ENCODE measurements around the gene MOB3C.

Gene MOB3C

GRCh38 chr1:46643368-46643775 is 26.8 kb upstream of the MOB3C start:
- Histone ChIP-seq H3K4me3 (ENCODE audit: low read length) (no peak overlapping the region), H3K27me3 (replicated peaks; ENCODE audit: insufficient read depth, low read length) (no peaks in the 10 kb centered on the region), H4K20me1 (ENCODE audit: insufficient read depth, low read length) (no peaks in the 10 kb centered on the region), H3K4me1 (ENCODE audit: low read length) (no peaks in the 10 kb centered on the region), H3K9me3 (replicated peaks; ENCODE audit: insufficient read depth, low read length) (no peaks in the 10 kb centered on the region), H3K9me2 (replicated peaks; ENCODE audit: insufficient read depth, low read length) (no peaks in the 10 kb centered on the region), H2AFZ (ENCODE audit: low read length) (no peak overlapping the region), H3K79me2 (ENCODE audit: low read length) (no peaks in the 10 kb centered on the region), H3K27ac (ENCODE audit: low read length) (no peak overlapping the region), H3F3A (ENCODE audit: insufficient read depth, low read length) (no peaks in the 10 kb centered on the region), H3K9ac (ENCODE audit: low read length) (no peak overlapping the region), H3K36me3 (replicated peaks; ENCODE audit: insufficient read depth, low read length) (no peaks in the 10 kb centered on the region), H3K4me2 (ENCODE audit: low read depth, low read length) (no peak overlapping the region)
- TF ChIP-seq EZH2phosphoT487 (IDR thresholded peaks at IDR 0.05; ENCODE audit: low read length) (no peak), CTCF (IDR thresholded peaks at IDR 0.05; ENCODE audit: low read length) (no peak), EZH2 (optimal IDR thresholded peaks at IDR 0.05; ENCODE audit: low read depth, low read length) (no peak)
- DNase-seq = no peak

- H3K27ac ChIP-seq (ENCODE audit: low read length) = no peak overlapping the region
- no peaks in the 10 kb centered on the region for H3K9me3 ChIP-seq (replicated peaks; ENCODE audit: insufficient read depth, low read length)
- no peak overlapping the region for H3K9ac ChIP-seq (ENCODE audit: low read length)
- H3K79me2 ChIP-seq (ENCODE audit: low read length) = no peaks in the 10 kb centered on the region
- no peaks in the 10 kb centered on the region for H3K27me3 ChIP-seq (replicated peaks; ENCODE audit: insufficient read depth, low read length)
- H3K4me1 ChIP-seq (ENCODE audit: low read length) = no peaks in the 10 kb centered on the region
- no peak overlapping the region for H3K4me3 ChIP-seq (ENCODE audit: low read length)
- H4K20me1 ChIP-seq (ENCODE audit: insufficient read depth, low read length) = no peaks in the 10 kb centered on the region
- H2AFZ ChIP-seq (ENCODE audit: low read length) = no peak overlapping the region
- H3K36me3 ChIP-seq (replicated peaks; ENCODE audit: insufficient read depth, low read length) = no peaks in the 10 kb centered on the region
- TF ChIP-seq EZH2 (optimal IDR thresholded peaks at IDR 0.05; ENCODE audit: low read depth, low read length) (no peak), EZH2phosphoT487 (IDR thresholded peaks at IDR 0.05; ENCODE audit: low read length) (no peak), CTCF (IDR thresholded peaks at IDR 0.05; ENCODE audit: low read length) (no peak)
- no peak overlapping the region for H3K4me2 ChIP-seq (ENCODE audit: low read depth, low read length)
- no peak for DNase-seq
- no peaks in the 10 kb centered on the region for H3K9me2 ChIP-seq (replicated peaks; ENCODE audit: insufficient read depth, low read length)
- no peaks in the 10 kb centered on the region for H3F3A ChIP-seq (ENCODE audit: insufficient read depth, low read length)
These were observed 25.6 kb upstream of the MOB3C start for GRCh38 chr1:46642115-46642680.

- Histone ChIP-seq H3K79me2 (ENCODE audit: low read length) (no peaks in the 10 kb centered on the region), H3K9me2 (replicated peaks; ENCODE audit: insufficient read depth, low read length) (no peaks in the 10 kb centered on the region), H3K4me1 (ENCODE audit: low read length) (no peaks in the 10 kb centered on the region), H3F3A (ENCODE audit: insufficient read depth, low read length) (no peaks in the 10 kb centered on the region), H3K27me3 (replicated peaks; ENCODE audit: insufficient read depth, low read length) (no peaks in the 10 kb centered on the region), H3K36me3 (replicated peaks; ENCODE audit: insufficient read depth, low read length) (no peaks in the 10 kb centered on the region), H3K9ac (ENCODE audit: low read length) (no peak overlapping the region), H3K4me2 (ENCODE audit: low read depth, low read length) (no peak overlapping the region), H3K4me3 (ENCODE audit: low read length) (no peak overlapping the region), H2AFZ (ENCODE audit: low read length) (no peak overlapping the region), H3K9me3 (replicated peaks; ENCODE audit: insufficient read depth, low read length) (no peaks in the 10 kb centered on the region), H4K20me1 (ENCODE audit: insufficient read depth, low read length) (no peaks in the 10 kb centered on the region), H3K27ac (ENCODE audit: low read length) (no peak overlapping the region)
- TF ChIP-seq EZH2 (optimal IDR thresholded peaks at IDR 0.05; ENCODE audit: low read depth, low read length) = no peak
- TF ChIP-seq EZH2phosphoT487 (IDR thresholded peaks at IDR 0.05; ENCODE audit: low read length) = no peak
- TF ChIP-seq CTCF (IDR thresholded peaks at IDR 0.05; ENCODE audit: low read length) = no peak
- no peak for DNase-seq
These were observed 22.9 kb upstream of the MOB3C start for GRCh38 chr1:46639547-46639946.
